Breast epithelium (tissue), 4 donors: ENCODE results near the gene ACOXL. TPM values are rescaled to one million over a fixed set of nuclear protein-coding genes. Genes with fewer than 3 reads are reported as not detected.

ENCODE experiments used
- DNase-seq, 2 donors: peaks; one replicate each; pipeline ENCODE4 v3.0.0-alpha.2; 2019; ENCODE audit warnings: low spot score in 2 of 2
- H3K27ac ChIP-seq, 2 donors: fragments of 200-600 bp; sonication (generic) in 1 of 2; one replicate each; pipeline ENCODE4 v1.5.1; 2016 to 2019; ENCODE audit warnings: mild to moderate bottlenecking in 1 of 2
- H3K27me3 ChIP-seq, 2 donors: fragments of 200-600 bp; sonication (generic) in 1 of 2; one replicate each; pipeline versions ENCODE4 v1.5.1 to v1.6.0; 2017 to 2019; ENCODE audit warnings: control low read depth in 1 of 2, mild to moderate bottlenecking in 1 of 2
- H3K36me3 ChIP-seq: fragments of 200-600 bp; one replicate; pipeline ENCODE4 v1.5.1; 2019
- H3K4me1 ChIP-seq, 2 donors: fragments of 200-600 bp; sonication (generic); one replicate each; pipeline ENCODE4 v1.5.1; 2016 to 2019; ENCODE audit warnings: control low read depth in 1 of 2
- H3K4me3 ChIP-seq, 3 donors: fragments of 200-600 bp; sonication (generic); 1 replicate in 2 of 3; 2 replicates in 1 of 3; pipeline ENCODE4 v1.5.1; 2016 to 2019; ENCODE audit warnings: mild to moderate bottlenecking in 3 of 3, moderate library complexity in 2 of 3
- H3K9me3 ChIP-seq, 2 donors: fragments of 200-600 bp; sonication (generic) in 1 of 2; one replicate each; pipeline ENCODE4 v1.5.1; 2016 to 2019; ENCODE audit warnings: control low read depth in 1 of 2
- CTCF ChIP-seq, 3 donors: fragments of 450-650 bp; IDR thresholded peaks; one replicate each; pipeline ENCODE4 v1.5.1; 2016 to 2017; ENCODE audit warnings: antibody characterized with exemption in 3 of 3, mild to moderate bottlenecking in 3 of 3, moderate library complexity in 3 of 3
- POLR2A ChIP-seq: fragments of 450-650 bp; IDR thresholded peaks from one replicate; pipeline ENCODE4 v1.6.1; 2016; ENCODE audit warnings: antibody characterized with exemption, mild to moderate bottlenecking, moderate library complexity
- POLR2AphosphoS5 ChIP-seq, 3 donors: sonication (generic); formaldehyde crosslinking; IDR thresholded peaks; one replicate each; pipeline ENCODE4 v1.6.1; 2017; ENCODE audit warnings: antibody characterized with exemption in 3 of 3
- intact Hi-C: fragments of 100-400 bp; cut with DNase I; formaldehyde crosslinking; loops from one replicate; pipeline ENCODE4 v1.15.1; 2023; ENCODE audit warnings: low total_unique reads
- total RNA-seq, 3 donors: library from RNA; depleted of rRNA; stranded (reverse); fragments of >200 nt; gene quantifications; one replicate each; pipeline ENCODE4 v1.1.0, GENCODE V29; 2016

Gene ACOXL
- total RNA-seq, 3 donors from 2014 or later, result not detected

- H3K27ac ChIP-seq, result no peak overlapping the region
- H3K4me1 ChIP-seq, result peaks cover 0 to 8% of the 10 kb centered on the region in 2 donors
- intact Hi-C loops, result loop anchor here (10.0 kb wide), 1 partner anchor 1903 kb away; the partner anchor contains the start of gene IL1F10
- peak in 1 of 2 donors; percentile 72 for DNase-seq
- no peaks in the 10 kb centered on the region for H3K9me3 ChIP-seq
- TF ChIP-seq CTCF (IDR thresholded peaks at IDR 0.05), result no peak
- peak in 1 of 3 donors; percentile 10 for TF ChIP-seq POLR2AphosphoS5 (IDR thresholded peaks at IDR 0.05)
- no peak overlapping the region for H3K4me3 ChIP-seq
- no peaks in the 10 kb centered on the region for H3K27me3 ChIP-seq
- no peaks in the 10 kb centered on the region for H3K36me3 ChIP-seq
Observed at GRCh38 chr2:111161971-111162370, 429.6 kb downstream of the ACOXL start.

- Histone ChIP-seq H3K27ac (no peak overlapping the region), H3K36me3 (no peaks in the 10 kb centered on the region), H3K9me3 (no peaks in the 10 kb centered on the region), H3K4me3 (no peak overlapping the region), H3K27me3 (no peaks in the 10 kb centered on the region), H3K4me1 (peaks cover 0 to 5% of the 10 kb centered on the region in 2 donors)
- no peak for DNase-seq
- intact Hi-C loops, result loop anchor here (10.0 kb wide), 1 partner anchor 1902 kb away; the partner anchor contains the start of gene IL1F10
- no peak for TF ChIP-seq CTCF (IDR thresholded peaks at IDR 0.05)
- no peak for TF ChIP-seq POLR2A
Observed at GRCh38 chr2:111162718-111163331, 430.5 kb downstream of the ACOXL start.

GRCh38 chr2:111164078-111164477, 431.7 kb downstream of the ACOXL start:
- Histone ChIP-seq H3K4me1 (peaks cover 0 to 5% of the 10 kb centered on the region in 2 donors), H3K27me3 (no peaks in the 10 kb centered on the region), H3K9me3 (no peaks in the 10 kb centered on the region), H3K4me3 (no peak overlapping the region), H3K36me3 (no peaks in the 10 kb centered on the region), H3K27ac (no peak overlapping the region)
- TF ChIP-seq CTCF (IDR thresholded peaks at IDR 0.05) (no peak), POLR2A (no peak), POLR2AphosphoS5 (IDR thresholded peaks at IDR 0.05) (no peak)
- no peak for DNase-seq
- intact Hi-C loops, result loop anchor here (10.0 kb wide), 1 partner anchor 1901 kb away; the partner anchor contains the start of gene IL1F10

- no peaks in the 10 kb centered on the region for H3K27me3 ChIP-seq
- TF ChIP-seq CTCF (IDR thresholded peaks at IDR 0.05) (no peak), POLR2A (no peak), POLR2AphosphoS5 (IDR thresholded peaks at IDR 0.05) (no peak)
- H3K36me3 ChIP-seq, result no peaks in the 10 kb centered on the region
- H3K9me3 ChIP-seq, result no peaks in the 10 kb centered on the region
- H3K4me1 ChIP-seq, result no peaks in the 10 kb centered on the region
- no peak for DNase-seq
- intact Hi-C loops, result loop anchor here (10.0 kb wide), 1 partner anchor 1900 kb away; the partner anchor contains the start of gene IL1F10
- no peak overlapping the region for H3K4me3 ChIP-seq
- no peak overlapping the region for H3K27ac ChIP-seq
Observed at GRCh38 chr2:111165084-111165483, 432.7 kb downstream of the ACOXL start.

- no peaks in the 10 kb centered on the region for H3K36me3 ChIP-seq
- DNase-seq, result no peak
- H3K4me1 ChIP-seq, result no peaks in the 10 kb centered on the region
- H3K9me3 ChIP-seq, result no peaks in the 10 kb centered on the region
- intact Hi-C loops, result loop anchor here (10.0 kb wide), 1 partner anchor 1899 kb away; the partner anchor contains the start of gene IL1F10
- no peaks in the 10 kb centered on the region for H3K27me3 ChIP-seq
- no peak overlapping the region for H3K4me3 ChIP-seq
- TF ChIP-seq POLR2A (no peak), POLR2AphosphoS5 (IDR thresholded peaks at IDR 0.05) (no peak), CTCF (IDR thresholded peaks at IDR 0.05) (no peak)
- no peak overlapping the region for H3K27ac ChIP-seq
Observed at GRCh38 chr2:111166115-111166514, 433.7 kb downstream of the ACOXL start.
